CD14-positive monocyte (primary cell): ENCODE data around the gene LIPG. TPM values are rescaled to one million over a fixed set of nuclear protein-coding genes. Genes with fewer than 3 reads are reported as not detected.

ENCODE experiments used
- DNase-seq, 3 donors: peaks; one replicate each; pipeline ENCODE4 v3.0.0-alpha.2; 2011 to 2022
- H2AFZ ChIP-seq: 2 replicates; pipeline ENCODE4 v1.6.0; 2012; ENCODE audit warnings: mild to moderate bottlenecking, low read depth, low read length, inconsistent platforms; ENCODE audit not compliant: insufficient read depth, poor library complexity, severe bottlenecking
- H3K27ac ChIP-seq, 2 donors: 1 replicate in 1 of 2; 2 replicates in 1 of 2; pipeline ENCODE4 v1.5.1; 2012 to 2013; ENCODE audit warnings: low read length in 2 of 2, control low read depth in 1 of 2, inconsistent platforms in 1 of 2, low read depth in 1 of 2, mild to moderate bottlenecking in 1 of 2
- H3K27me3 ChIP-seq, 2 donors: one replicate each; pipeline versions ENCODE4 v1.6.0 to v1.6.1; 2011 to 2013; ENCODE audit warnings: low read length in 2 of 2; ENCODE audit not compliant: control insufficient read depth in 2 of 2, insufficient read depth in 2 of 2
- H3K36me3 ChIP-seq, 2 donors: replicated peaks in 1 of 2; 1 replicate in 1 of 2; 2 replicates in 1 of 2; pipeline versions ENCODE4 v1.5.1 to v1.6.1; 2012 to 2013; ENCODE audit warnings: low read length in 2 of 2, control low read depth in 1 of 2, inconsistent platforms in 1 of 2, mild to moderate bottlenecking in 1 of 2; ENCODE audit not compliant: insufficient read depth in 2 of 2, control insufficient read depth in 1 of 2
- H3K4me1 ChIP-seq, 2 donors: 1 replicate in 1 of 2; 2 replicates in 1 of 2; pipeline versions ENCODE4 v1.5.1 to v1.6.1; 2012 to 2013; ENCODE audit warnings: low read length in 2 of 2, control low read depth in 1 of 2, inconsistent platforms in 1 of 2, mild to moderate bottlenecking in 1 of 2, moderate library complexity in 1 of 2; ENCODE audit not compliant: insufficient read depth in 2 of 2, control insufficient read depth in 1 of 2
- H3K4me2 ChIP-seq: replicated peaks from 2 replicates; pipeline ENCODE3; 2012; ENCODE audit warnings: low read length, moderate library complexity, mild to moderate bottlenecking; ENCODE audit not compliant: poor library complexity, severe bottlenecking; ENCODE audit errors: extremely low read depth
- H3K4me3 ChIP-seq, 3 experiments: fragments of 200-600 bp in 1 of 3; sonication (generic) in 1 of 3; replicated peaks in 1 of 3; 1 replicate in 2 of 3; 2 replicates in 1 of 3; pipeline ENCODE4 v1.5.1; 2011 to 2013; ENCODE audit warnings: low read length in 3 of 3, mild to moderate bottlenecking in 3 of 3, control low read depth in 2 of 3, low read depth in 2 of 3, inconsistent platforms in 1 of 3, moderate library complexity in 1 of 3
- H3K79me2 ChIP-seq: 2 replicates; pipeline ENCODE4 v1.6.0; 2012; ENCODE audit warnings: mild to moderate bottlenecking, control low read depth, inconsistent platforms, low read length, moderate library complexity; ENCODE audit not compliant: insufficient read depth
- H3K9ac ChIP-seq: 2 replicates; pipeline ENCODE4 v1.6.0; 2017; ENCODE audit warnings: low read length, mild to moderate bottlenecking; ENCODE audit not compliant: insufficient read depth, poor library complexity, severe bottlenecking
- H3K9me3 ChIP-seq, 2 donors: replicated peaks in 1 of 2; 1 replicate in 1 of 2; 2 replicates in 1 of 2; pipeline versions ENCODE4 v1.5.1 to v1.6.1; 2012 to 2013; ENCODE audit warnings: low read length in 2 of 2, control low read depth in 1 of 2; ENCODE audit not compliant: control insufficient read depth in 1 of 2, insufficient read depth in 1 of 2
- H4K20me1 ChIP-seq: 2 replicates; pipeline ENCODE4 v1.6.0; 2012; ENCODE audit warnings: mild to moderate bottlenecking, low read length, control low read depth, moderate library complexity; ENCODE audit not compliant: insufficient read depth
- H3K27ac Mint-ChIP-seq, 7 donors: one replicate each; pipeline ENCODE4 v1.8.0; 2020; ENCODE audit warnings: mild to moderate bottlenecking in 7 of 7, mixed read lengths in 7 of 7, moderate library complexity in 6 of 7, inconsistent platforms in 2 of 7
- H3K27me3 Mint-ChIP-seq, 3 donors: one replicate each; pipeline ENCODE4 v1.8.0; 2021 to 2022; ENCODE audit warnings: low read depth in 3 of 3, mild to moderate bottlenecking in 3 of 3, mixed read lengths in 3 of 3, moderate library complexity in 3 of 3, inconsistent platforms in 1 of 3
- H3K36me3 Mint-ChIP-seq, 2 donors: one replicate each; pipeline ENCODE4 v1.8.0; 2020; ENCODE audit warnings: mixed read lengths in 2 of 2, inconsistent platforms in 1 of 2, mild to moderate bottlenecking in 1 of 2
- H3K4me1 Mint-ChIP-seq: one replicate; pipeline ENCODE4 v1.8.0; 2020; ENCODE audit warnings: mild to moderate bottlenecking, mixed read lengths
- H3K4me3 Mint-ChIP-seq, 2 donors: one replicate each; pipeline ENCODE4 v1.8.0; 2020; ENCODE audit warnings: mild to moderate bottlenecking in 2 of 2, mixed read lengths in 2 of 2, moderate library complexity in 1 of 2
- H3K9me3 Mint-ChIP-seq, 7 donors: one replicate each; pipeline ENCODE4 v1.8.0; 2020 to 2022; ENCODE audit warnings: mixed read lengths in 7 of 7, mild to moderate bottlenecking in 6 of 7, moderate library complexity in 6 of 7, inconsistent platforms in 2 of 7
- WGBS: methylation state at CpG from one replicate; pipeline ENCODE4 v1.1.5; 2013; ENCODE audit warnings: missing lambda C conversion rate; ENCODE audit not compliant: insufficient coverage; 5-methylcytosine and 5-hydroxymethylcytosine counted together
- intact Hi-C, 2 donors: fragments of 100-400 bp; cut with micrococcal nuclease; formaldehyde crosslinking; loops; one replicate each; pipeline versions ENCODE4 v1.15.0 to v1.15.1; 2023
- polyA plus RNA-seq, 3 donors: library from polyadenylated mRNA; depleted of rRNA in 1 of 3; unstranded in 2 of 3; stranded (reverse) in 1 of 3; fragments of 300-500 nt in 2 of 3; fragments of >200 nt in 1 of 3; fragmentation: Illumina TruSeq in 2 of 3; gene quantifications; 1 replicate in 2 of 3; 2 replicates in 1 of 3; pipeline ENCODE4 v1.2.3, GENCODE V29; 2012 to 2021
- TF ChIP-seq, protein P1 (sequence below): fragments of 200-600 bp; IDR thresholded peaks from one replicate; pipeline ENCODE4 v1.8.0; 2022; ENCODE audit warnings: antibody characterized with exemption, mild to moderate bottlenecking

The LIPG gene
- polyA plus RNA-seq, 3 donors: not detected

DNA sequence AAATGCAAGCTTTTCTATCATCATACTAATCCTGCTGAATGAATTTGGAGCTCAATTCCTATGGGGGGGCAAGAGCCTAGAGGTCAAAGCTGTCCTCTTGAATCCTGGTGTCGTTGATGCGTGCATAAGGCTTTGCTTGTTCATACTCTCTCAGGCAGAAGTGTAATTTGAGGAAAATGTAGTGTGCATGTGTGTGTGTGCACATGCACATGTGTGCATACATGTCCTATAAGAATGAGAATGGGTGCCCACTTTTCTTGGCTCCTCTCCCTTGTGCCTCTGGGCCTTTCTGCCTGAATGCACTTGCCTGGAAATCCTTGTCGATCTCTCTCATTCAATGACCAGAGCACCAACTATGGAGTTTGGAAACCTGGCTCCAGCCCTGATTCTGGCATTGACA, 46.3 kb upstream of the LIPG start:
- no peaks in the 10 kb centered on the region for H3K27me3 ChIP-seq
- H3K4me2 ChIP-seq: no peak overlapping the region
- H2AFZ ChIP-seq: no peak overlapping the region
- no peak overlapping the region for H3K4me3 ChIP-seq
- H3K4me1 ChIP-seq: no peaks in the 10 kb centered on the region
- H3K9ac ChIP-seq: no peak overlapping the region
- TF ChIP-seq, protein P1, sequence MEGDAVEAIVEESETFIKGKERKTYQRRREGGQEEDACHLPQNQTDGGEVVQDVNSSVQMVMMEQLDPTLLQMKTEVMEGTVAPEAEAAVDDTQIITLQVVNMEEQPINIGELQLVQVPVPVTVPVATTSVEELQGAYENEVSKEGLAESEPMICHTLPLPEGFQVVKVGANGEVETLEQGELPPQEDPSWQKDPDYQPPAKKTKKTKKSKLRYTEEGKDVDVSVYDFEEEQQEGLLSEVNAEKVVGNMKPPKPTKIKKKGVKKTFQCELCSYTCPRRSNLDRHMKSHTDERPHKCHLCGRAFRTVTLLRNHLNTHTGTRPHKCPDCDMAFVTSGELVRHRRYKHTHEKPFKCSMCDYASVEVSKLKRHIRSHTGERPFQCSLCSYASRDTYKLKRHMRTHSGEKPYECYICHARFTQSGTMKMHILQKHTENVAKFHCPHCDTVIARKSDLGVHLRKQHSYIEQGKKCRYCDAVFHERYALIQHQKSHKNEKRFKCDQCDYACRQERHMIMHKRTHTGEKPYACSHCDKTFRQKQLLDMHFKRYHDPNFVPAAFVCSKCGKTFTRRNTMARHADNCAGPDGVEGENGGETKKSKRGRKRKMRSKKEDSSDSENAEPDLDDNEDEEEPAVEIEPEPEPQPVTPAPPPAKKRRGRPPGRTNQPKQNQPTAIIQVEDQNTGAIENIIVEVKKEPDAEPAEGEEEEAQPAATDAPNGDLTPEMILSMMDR: no peak
- intact Hi-C loops: no loop called here
- H3K9me3 ChIP-seq: no peaks in the 10 kb centered on the region
- H3K27ac ChIP-seq: no peak overlapping the region
- Mint-ChIP-seq H3K27ac (peak overlapping the region in 1 of 7 donors; percentile 60), H3K4me1 (no peaks in the 10 kb centered on the region), H3K4me3 (no peak overlapping the region), H3K9me3 (no peaks in the 10 kb centered on the region), H3K27me3 (peaks cover 2 to 4% (median 3%) of the 10 kb centered on the region in 3 donors), H3K36me3 (no peaks in the 10 kb centered on the region)
- H4K20me1 ChIP-seq: no peaks in the 10 kb centered on the region
- H3K79me2 ChIP-seq: no peaks in the 10 kb centered on the region
- WGBS: 100% methylated on average over 2 of the region's 3 CpGs
- H3K36me3 ChIP-seq: no peaks in the 10 kb centered on the region
- DNase-seq: no peak

DNA sequence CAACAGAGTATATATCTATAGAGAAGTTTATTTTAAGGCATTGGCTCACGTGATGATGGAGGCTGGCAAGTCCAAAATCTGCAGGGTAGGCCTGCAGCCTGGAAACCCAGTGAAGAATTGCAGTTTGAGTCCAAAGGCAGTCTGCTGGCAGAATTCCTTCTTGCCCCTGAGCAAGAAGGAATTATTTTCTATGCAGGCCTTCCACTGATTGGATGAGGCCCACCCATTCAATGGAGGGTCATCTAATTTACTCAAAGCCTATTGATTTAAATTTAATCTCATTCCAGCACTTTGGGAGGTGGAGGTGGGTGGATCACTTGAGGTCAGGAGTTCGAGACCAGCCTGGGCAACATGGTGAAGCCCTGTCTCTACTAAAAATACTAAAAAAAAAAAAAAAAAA, 44.4 kb upstream of the LIPG start:
- TF ChIP-seq, protein P1: no peak
- no CpG with 5 or more reads among the region's 2 CpGs for WGBS
- Histone ChIP-seq H4K20me1 (no peaks in the 10 kb centered on the region), H3K4me2 (no peak overlapping the region), H3K9ac (no peak overlapping the region), H3K27ac (no peak overlapping the region), H3K9me3 (no peaks in the 10 kb centered on the region), H3K79me2 (no peaks in the 10 kb centered on the region), H3K36me3 (no peaks in the 10 kb centered on the region), H3K4me3 (no peak overlapping the region), H3K27me3 (no peaks in the 10 kb centered on the region), H2AFZ (no peak overlapping the region), H3K4me1 (no peaks in the 10 kb centered on the region)
- Mint-ChIP-seq H3K9me3 (no peaks in the 10 kb centered on the region), H3K27me3 (peaks cover 2 to 4% (median 2%) of the 10 kb centered on the region in 3 donors), H3K4me1 (no peaks in the 10 kb centered on the region), H3K4me3 (no peak overlapping the region), H3K36me3 (no peaks in the 10 kb centered on the region), H3K27ac (no peak overlapping the region)
- DNase-seq: no peak
- intact Hi-C loops: no loop called here
